ENCODE measurements around the gene ZNF407.

GRCh38 chr18:74683573-74683972 lies 85.9 kb downstream of the ZNF407 start:
- no peak for TF ChIP-seq FOXM1 (IDR thresholded peaks at IDR 0.05; ENCODE audit: borderline replicate concordance)
- no peak for TF ChIP-seq TARDBP (IDR thresholded peaks at IDR 0.05)
- no peak for TF ChIP-seq FOXK2 (IDR thresholded peaks at IDR 0.05)
- TF ChIP-seq ARNT (IDR thresholded peaks at IDR 0.05): no peak
- TF ChIP-seq ZNF384 (IDR thresholded peaks at IDR 0.05): no peak
- no peak for TF ChIP-seq ELF4 (IDR thresholded peaks at IDR 0.05)
- TF ChIP-seq SUZ12 (IDR thresholded peaks at IDR 0.05): no peak
- no peak for TF ChIP-seq PKNOX1 (IDR thresholded peaks at IDR 0.05)
- no peak for TF ChIP-seq NFRKB (IDR thresholded peaks at IDR 0.05)
- TF ChIP-seq SP1 (IDR thresholded peaks at IDR 0.05): no peak
- TF ChIP-seq LEF1 (IDR thresholded peaks at IDR 0.05; ENCODE audit: borderline replicate concordance): no peak
- TF ChIP-seq BHLHE40 (IDR thresholded peaks at IDR 0.05; ENCODE audit: borderline replicate concordance): no peak
- no peak for TF ChIP-seq L3MBTL2 (conservative IDR thresholded peaks at IDR 0.05)
